NCI-H146 treated with DMSO at 0.1 percent for 48 hours (cell line): ENCODE results near the gene KLHDC3.
"Not testable (repeated sequence)": the region's sequence is repeated elsewhere in the genome, so short reads cannot be mapped to it uniquely, and the experiment has no call there.

Experiments used
- DNase-seq: peaks from one replicate; lab custom pipeline; 2025; ENCODE audit not compliant: unreplicated experiment; lab: John Stamatoyannopoulos, UW

Gene KLHDC3

GRCh38 chr6:42988486-42989020 lies 25.5 kb upstream of the KLHDC3 start:
- no peak for DNase-seq

GRCh38 chr6:42989923-42990322 lies 24.1 kb upstream of the KLHDC3 start:
- DNase-seq: no peak

GRCh38 chr6:42993445-42993844 lies 20.6 kb upstream of the KLHDC3 start:
- DNase-seq: no peak

GRCh38 chr6:42996513-42996912 lies 17.5 kb upstream of the KLHDC3 start:
- no peak for DNase-seq

GRCh38 chr6:42998205-42998604 lies 15.8 kb upstream of the KLHDC3 start:
- not testable (repeated sequence) for DNase-seq

GRCh38 chr6:43001843-43002242 lies 12.2 kb upstream of the KLHDC3 start:
- DNase-seq: no peak

- DNase-seq: no peak
Observed at GRCh38 chr6:43005844-43006243, 8.2 kb upstream of the KLHDC3 start.

- no peak for DNase-seq
Observed at GRCh38 chr6:43006251-43006650, 7.8 kb upstream of the KLHDC3 start.

- DNase-seq: no peak
Observed at GRCh38 chr6:43007126-43007525, 6.9 kb upstream of the KLHDC3 start.

GRCh38 chr6:43009124-43009523 lies 4.9 kb upstream of the KLHDC3 start:
- no peak for DNase-seq

GRCh38 chr6:43011207-43011606 lies 2.8 kb upstream of the KLHDC3 start:
- no peak for DNase-seq

- no peak for DNase-seq
Observed at GRCh38 chr6:43012364-43012763, 1.7 kb upstream of the KLHDC3 start.

- peak; percentile 48 for DNase-seq
Observed at GRCh38 chr6:43013097-43013842, 779 bp upstream of the KLHDC3 start.

- peak; percentile 63 for DNase-seq
Observed at GRCh38 chr6:43014434-43014909, 423 bp downstream of the KLHDC3 start.

- no peak for DNase-seq
Observed at GRCh38 chr6:43016176-43016942, 2.3 kb downstream of the KLHDC3 start.

- DNase-seq: no peak
Observed at GRCh38 chr6:43016943-43017334, 2.9 kb downstream of the KLHDC3 start.

- DNase-seq: no peak
Observed at GRCh38 chr6:43019152-43019551, 5.1 kb downstream of the KLHDC3 start.

- DNase-seq: no peak
Observed at GRCh38 chr6:43020052-43020705, 6.1 kb downstream of the KLHDC3 start.

GRCh38 chr6:43020847-43021246 lies 6.8 kb downstream of the KLHDC3 start:
- DNase-seq: no peak

- peak; percentile 56 for DNase-seq
Observed at GRCh38 chr6:43021270-43022047, 7.4 kb downstream of the KLHDC3 start, which contains the start of gene RRP36. TSS of gene RRP36 (plus strand) at chr6:43021623. CDS start at chr6:43021655, 32 bp downstream.

GRCh38 chr6:43024436-43024835 lies 10.4 kb downstream of the KLHDC3 start:
- DNase-seq: no peak
